ENCODE data around the gene SENP5.

DNA sequence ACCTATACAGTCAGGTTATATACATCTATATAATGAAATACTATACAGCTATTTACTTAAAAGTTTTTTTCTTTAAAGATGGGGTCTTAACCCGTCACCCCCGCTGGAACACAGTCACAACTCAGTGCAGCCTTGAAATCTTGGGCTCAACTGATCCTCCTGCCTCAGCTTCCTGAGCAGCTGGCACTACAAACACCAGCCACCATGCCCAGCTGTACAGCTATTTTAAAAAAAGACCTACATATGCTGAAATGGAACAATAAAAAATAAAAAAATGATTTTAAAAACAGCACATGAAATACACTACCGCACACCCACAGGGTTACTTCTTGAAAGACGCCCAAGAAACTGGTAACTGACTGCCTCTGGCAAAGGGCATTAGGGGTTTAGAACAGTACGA lies 70.9 kb downstream of the SENP5 start:
- no peak for TF ChIP-seq EZH2 (IDR thresholded peaks at IDR 0.05; ENCODE audit: insufficient read depth, low read length)
- TF ChIP-seq, protein P1, sequence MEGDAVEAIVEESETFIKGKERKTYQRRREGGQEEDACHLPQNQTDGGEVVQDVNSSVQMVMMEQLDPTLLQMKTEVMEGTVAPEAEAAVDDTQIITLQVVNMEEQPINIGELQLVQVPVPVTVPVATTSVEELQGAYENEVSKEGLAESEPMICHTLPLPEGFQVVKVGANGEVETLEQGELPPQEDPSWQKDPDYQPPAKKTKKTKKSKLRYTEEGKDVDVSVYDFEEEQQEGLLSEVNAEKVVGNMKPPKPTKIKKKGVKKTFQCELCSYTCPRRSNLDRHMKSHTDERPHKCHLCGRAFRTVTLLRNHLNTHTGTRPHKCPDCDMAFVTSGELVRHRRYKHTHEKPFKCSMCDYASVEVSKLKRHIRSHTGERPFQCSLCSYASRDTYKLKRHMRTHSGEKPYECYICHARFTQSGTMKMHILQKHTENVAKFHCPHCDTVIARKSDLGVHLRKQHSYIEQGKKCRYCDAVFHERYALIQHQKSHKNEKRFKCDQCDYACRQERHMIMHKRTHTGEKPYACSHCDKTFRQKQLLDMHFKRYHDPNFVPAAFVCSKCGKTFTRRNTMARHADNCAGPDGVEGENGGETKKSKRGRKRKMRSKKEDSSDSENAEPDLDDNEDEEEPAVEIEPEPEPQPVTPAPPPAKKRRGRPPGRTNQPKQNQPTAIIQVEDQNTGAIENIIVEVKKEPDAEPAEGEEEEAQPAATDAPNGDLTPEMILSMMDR (IDR thresholded peaks at IDR 0.05; ENCODE audit: insufficient read depth, low read depth, low read length), result no peak

All from astrocyte (in vitro differentiated cells and primary cell).